Mesenchymal stem cell (in vitro differentiated cells and primary cell): Measurements from ENCODE around the gene BANF1. TPM values are rescaled to one million over a fixed set of nuclear protein-coding genes. Genes with fewer than 3 reads are reported as not detected.
A peak's percentile ranks its signal among the peaks of the same experiment; 100 is the strongest.

Source experiments
- DNase-seq: peaks from one replicate; pipeline ENCODE4 v3.0.0-alpha.2; 2013
- H2AFZ ChIP-seq: one replicate; pipeline ENCODE4 v1.6.1; 2013; ENCODE audit warnings: low read depth, mild to moderate bottlenecking, control low read depth, inconsistent platforms, low read length, moderate library complexity
- H2AK5ac ChIP-seq: 2 replicates; pipeline ENCODE4 v1.6.1; 2013; ENCODE audit warnings: low read length, moderate library complexity, mild to moderate bottlenecking, inconsistent platforms; ENCODE audit not compliant: severe bottlenecking
- H2BK120ac ChIP-seq: one replicate; pipeline ENCODE4 v1.6.1; 2013; ENCODE audit warnings: low read depth, mild to moderate bottlenecking, inconsistent platforms, low read length, moderate library complexity
- H2BK12ac ChIP-seq, 2 experiments: one replicate each; pipeline ENCODE4 v1.6.1; 2013; ENCODE audit warnings: inconsistent platforms in 2 of 2, low read length in 2 of 2, mild to moderate bottlenecking in 2 of 2, moderate library complexity in 2 of 2, control low read depth in 1 of 2
- H2BK15ac ChIP-seq: one replicate; pipeline ENCODE4 v1.6.1; 2013; ENCODE audit warnings: mild to moderate bottlenecking, low read depth, inconsistent platforms; ENCODE audit not compliant: poor library complexity, severe bottlenecking
- H2BK5ac ChIP-seq: 2 replicates; pipeline ENCODE4 v1.6.1; 2013; ENCODE audit warnings: low read depth, mild to moderate bottlenecking, low read length, control low read depth, inconsistent platforms; ENCODE audit not compliant: poor library complexity, severe bottlenecking
- H3K14ac ChIP-seq, 2 experiments: one replicate each; pipeline ENCODE4 v1.6.1; 2013; ENCODE audit warnings: inconsistent platforms in 2 of 2, low read length in 2 of 2, control low read depth in 1 of 2, mild to moderate bottlenecking in 1 of 2, moderate library complexity in 1 of 2
- H3K18ac ChIP-seq, 2 experiments: one replicate each; pipeline ENCODE4 v1.6.1; 2013; ENCODE audit warnings: inconsistent platforms in 2 of 2, low read length in 2 of 2, control low read depth in 1 of 2, low read depth in 1 of 2, mild to moderate bottlenecking in 1 of 2
- H3K23ac ChIP-seq, 2 experiments: one replicate each; pipeline ENCODE4 v1.6.1; 2013; ENCODE audit warnings: inconsistent platforms in 2 of 2, low read length in 2 of 2, mild to moderate bottlenecking in 2 of 2, moderate library complexity in 2 of 2, control low read depth in 1 of 2
- H3K27ac ChIP-seq: 2 replicates; pipeline ENCODE4 v1.5.1; 2013; ENCODE audit warnings: mild to moderate bottlenecking, moderate library complexity, low read length, control low read depth, inconsistent platforms; ENCODE audit not compliant: poor library complexity, severe bottlenecking
- H3K27me3 ChIP-seq, 2 experiments: 2 replicates each; pipeline versions ENCODE4 v1.6.1 to v1.7.0; 2013; ENCODE audit warnings: low read length in 2 of 2, mild to moderate bottlenecking in 2 of 2, moderate library complexity in 2 of 2, control low read depth in 1 of 2, inconsistent platforms in 1 of 2; ENCODE audit not compliant: control insufficient read depth in 1 of 2, insufficient read depth in 1 of 2
- H3K36me3 ChIP-seq, 2 experiments: 2 replicates each; pipeline versions ENCODE4 v1.6.1 to v1.7.0; 2013; ENCODE audit warnings: low read length in 2 of 2, control low read depth in 1 of 2, inconsistent platforms in 1 of 2, low read depth in 1 of 2, mild to moderate bottlenecking in 1 of 2; ENCODE audit not compliant: insufficient read depth in 2 of 2, control insufficient read depth in 1 of 2
- H3K4ac ChIP-seq, 2 experiments: one replicate each; pipeline ENCODE4 v1.6.1; 2013; ENCODE audit warnings: inconsistent platforms in 2 of 2, low read length in 2 of 2, mild to moderate bottlenecking in 2 of 2, moderate library complexity in 2 of 2, control low read depth in 1 of 2, low read depth in 1 of 2
- H3K4me1 ChIP-seq: 2 replicates; pipeline ENCODE4 v1.6.1; 2013; ENCODE audit warnings: low read depth, low read length, control low read depth; ENCODE audit not compliant: control insufficient read depth, insufficient read depth
- H3K4me2 ChIP-seq: 2 replicates; pipeline ENCODE4 v1.6.1; 2013; ENCODE audit warnings: low read length, mild to moderate bottlenecking, inconsistent platforms; ENCODE audit not compliant: poor library complexity, severe bottlenecking
- H3K4me3 ChIP-seq, 2 experiments: 2 replicates each; pipeline versions ENCODE4 v1.5.1 to v1.7.0; 2013; ENCODE audit warnings: low read length in 2 of 2, mild to moderate bottlenecking in 2 of 2, control low read depth in 1 of 2, low read depth in 1 of 2; ENCODE audit not compliant: insufficient read depth in 1 of 2
- H3K79me1 ChIP-seq: replicated peaks from 2 replicates; pipeline ENCODE4 v1.6.1; 2013; ENCODE audit warnings: mild to moderate bottlenecking, control low read depth, low read length, inconsistent platforms; ENCODE audit not compliant: poor library complexity, severe bottlenecking
- H3K9ac ChIP-seq: 2 replicates; pipeline ENCODE4 v1.7.0; 2013; ENCODE audit warnings: mild to moderate bottlenecking, low read length, moderate library complexity
- H3K9me3 ChIP-seq: 2 replicates; pipeline ENCODE4 v1.7.0; 2013; ENCODE audit warnings: mild to moderate bottlenecking, low read length; ENCODE audit not compliant: control insufficient read depth
- H4K8ac ChIP-seq: one replicate; pipeline ENCODE4 v1.6.1; 2013; ENCODE audit warnings: inconsistent platforms, mild to moderate bottlenecking, low read length, moderate library complexity
- H4K91ac ChIP-seq: one replicate; pipeline ENCODE4 v1.6.1; 2013; ENCODE audit warnings: mild to moderate bottlenecking, low read length, inconsistent platforms
- WGBS: methylation state at CpG from one replicate; pipeline ENCODE4 v1.1.7; 2013; ENCODE audit warnings: mixed read lengths; 5-methylcytosine and 5-hydroxymethylcytosine counted together
- polyA plus RNA-seq, 2 experiments: library from polyadenylated mRNA; stranded (reverse); fragments of 200-250 nt; gene quantifications; one replicate each; pipeline ENCODE4 v1.2.3, GENCODE V29; 2013

The BANF1 gene
- polyA plus RNA-seq (2013, experiment 1 of 2): 251 TPM
- 250 TPM for polyA plus RNA-seq (2013, experiment 2 of 2)

GRCh38 chr11:66001942-66002647, at the start of gene BANF1, which contains the start of gene EIF1AD:
Gene BANF1 (plus strand): TSS chr11:66002503. CDS start chr11:66003251, 748 bp downstream.
Gene EIF1AD (minus strand): TSS chr11:66002157. CDS start chr11:66000389, 1,768 bp downstream.
- H3K9me3 ChIP-seq: no peaks in the 10 kb centered on the region
- peak within 1 kb of the TSS; percentile 85 for H2BK15ac ChIP-seq
- no peak within 1 kb of the TSS for H3K23ac ChIP-seq
- H3K4ac ChIP-seq: peak within 1 kb of the TSS; percentile 30 to 89
- peaks cover 32% of the 10 kb centered on the region for H3K79me1 ChIP-seq
- no peak within 1 kb of the TSS for H2AK5ac ChIP-seq
- H3K9ac ChIP-seq: peak within 1 kb of the TSS; percentile 96
- H3K14ac ChIP-seq: peak within 1 kb of the TSS in 1 of 2 experiments; percentile 94
- peak; percentile 99 for DNase-seq
- H3K27ac ChIP-seq: peak within 1 kb of the TSS; percentile 83
- H3K27me3 ChIP-seq: no peaks in the 10 kb centered on the region
- H2BK120ac ChIP-seq: peak within 1 kb of the TSS; percentile 25
- H2BK12ac ChIP-seq: peak within 1 kb of the TSS in 1 of 2 experiments; percentile 55
- peak within 1 kb of the TSS; percentile 95 for H4K8ac ChIP-seq
- peak within 1 kb of the TSS; percentile 72 for H3K4me2 ChIP-seq
- peak within 1 kb of the TSS; percentile 81 for H2AFZ ChIP-seq
- H3K36me3 ChIP-seq: peaks cover 55 to 57% of the 10 kb centered on the region in 2 experiments
- H3K18ac ChIP-seq: peak within 1 kb of the TSS; percentile 80 to 93
- H4K91ac ChIP-seq: peak within 1 kb of the TSS; percentile 81
- H2BK5ac ChIP-seq: no peak within 1 kb of the TSS
- under 1% methylated on average over 55 of the region's 55 CpGs for whole genome bisulfite sequencing
- H3K4me3 ChIP-seq: peak within 1 kb of the TSS; percentile 89 to 93
- peaks cover 10% of the 10 kb centered on the region for H3K4me1 ChIP-seq

- Histone ChIP-seq H3K36me3 (no peaks in the 10 kb centered on the region), H3K4ac (no peak overlapping the region), H3K23ac (no peak overlapping the region), H3K27me3 (no peaks in the 10 kb centered on the region), H4K91ac (no peak overlapping the region), H3K4me3 (peak overlapping the region in 1 of 2 experiments; percentile 1), H3K18ac (no peak overlapping the region), H2BK12ac (no peak overlapping the region), H3K79me1 (no peaks in the 10 kb centered on the region), H3K9ac (no peak overlapping the region), H3K14ac (no peak overlapping the region), H4K8ac (peak overlapping the region; percentile 59), H2AK5ac (no peak overlapping the region), H2BK15ac (no peak overlapping the region), H2AFZ (no peak overlapping the region), H2BK5ac (no peak overlapping the region), H3K4me2 (no peak overlapping the region), H3K4me1 (no peaks in the 10 kb centered on the region), H2BK120ac (no peak overlapping the region), H3K9me3 (no peaks in the 10 kb centered on the region), H3K27ac (no peak overlapping the region)
- 87% methylated on average over 19 of the region's 20 CpGs for WGBS
- DNase-seq: no peak
Measured at GRCh38 chr11:65953471-65953870, 48.8 kb upstream of the BANF1 start.

GRCh38 chr11:65954771-65955170, 47.5 kb upstream of the BANF1 start:
- no peaks in the 10 kb centered on the region for H3K27me3 ChIP-seq
- H3K27ac ChIP-seq: no peak overlapping the region
- no peak overlapping the region for H3K4me2 ChIP-seq
- no peak overlapping the region for H3K18ac ChIP-seq
- H3K79me1 ChIP-seq: no peaks in the 10 kb centered on the region
- no peak overlapping the region for H4K8ac ChIP-seq
- H2BK12ac ChIP-seq: no peak overlapping the region
- H4K91ac ChIP-seq: no peak overlapping the region
- H3K4me3 ChIP-seq: no peak overlapping the region
- H2BK120ac ChIP-seq: no peak overlapping the region
- H3K9ac ChIP-seq: no peak overlapping the region
- H3K9me3 ChIP-seq: no peaks in the 10 kb centered on the region
- H2BK15ac ChIP-seq: no peak overlapping the region
- no peak overlapping the region for H2AK5ac ChIP-seq
- no peak overlapping the region for H3K14ac ChIP-seq
- no peak overlapping the region for H2AFZ ChIP-seq
- no peak for DNase-seq
- peak overlapping the region in 1 of 2 experiments; percentile 31 for H3K23ac ChIP-seq
- H3K4me1 ChIP-seq: no peaks in the 10 kb centered on the region
- WGBS: 90% methylated on average over 7 of the region's 8 CpGs
- H3K36me3 ChIP-seq: no peaks in the 10 kb centered on the region
- H3K4ac ChIP-seq: no peak overlapping the region
- H2BK5ac ChIP-seq: no peak overlapping the region

GRCh38 chr11:65958291-65958690, 44.0 kb upstream of the BANF1 start:
- Histone ChIP-seq H2BK5ac (no peak overlapping the region), H2BK12ac (no peak overlapping the region), H2BK15ac (no peak overlapping the region), H3K23ac (no peak overlapping the region), H3K14ac (no peak overlapping the region), H2AFZ (no peak overlapping the region), H2BK120ac (no peak overlapping the region), H4K91ac (no peak overlapping the region), H3K36me3 (no peaks in the 10 kb centered on the region), H4K8ac (no peak overlapping the region), H3K79me1 (no peaks in the 10 kb centered on the region), H3K27me3 (no peaks in the 10 kb centered on the region), H3K9ac (no peak overlapping the region), H3K4me1 (peaks cover 6% of the 10 kb centered on the region), H3K4ac (no peak overlapping the region), H2AK5ac (no peak overlapping the region), H3K4me2 (no peak overlapping the region), H3K18ac (no peak overlapping the region), H3K27ac (no peak overlapping the region), H3K4me3 (no peak overlapping the region), H3K9me3 (no peaks in the 10 kb centered on the region)
- DNase-seq: no peak
- 63% methylated on average over 3 of the region's 4 CpGs for WGBS
